Measurements from ENCODE around the gene PITX3. TPM values are rescaled to one million over a fixed set of nuclear protein-coding genes. Genes with fewer than 3 reads are reported as not detected.

The PITX3 gene
- total and polyA plus RNA-seq, 2 experiments from 2014 or later = 0.34 TPM; not detected in 1

DNA sequence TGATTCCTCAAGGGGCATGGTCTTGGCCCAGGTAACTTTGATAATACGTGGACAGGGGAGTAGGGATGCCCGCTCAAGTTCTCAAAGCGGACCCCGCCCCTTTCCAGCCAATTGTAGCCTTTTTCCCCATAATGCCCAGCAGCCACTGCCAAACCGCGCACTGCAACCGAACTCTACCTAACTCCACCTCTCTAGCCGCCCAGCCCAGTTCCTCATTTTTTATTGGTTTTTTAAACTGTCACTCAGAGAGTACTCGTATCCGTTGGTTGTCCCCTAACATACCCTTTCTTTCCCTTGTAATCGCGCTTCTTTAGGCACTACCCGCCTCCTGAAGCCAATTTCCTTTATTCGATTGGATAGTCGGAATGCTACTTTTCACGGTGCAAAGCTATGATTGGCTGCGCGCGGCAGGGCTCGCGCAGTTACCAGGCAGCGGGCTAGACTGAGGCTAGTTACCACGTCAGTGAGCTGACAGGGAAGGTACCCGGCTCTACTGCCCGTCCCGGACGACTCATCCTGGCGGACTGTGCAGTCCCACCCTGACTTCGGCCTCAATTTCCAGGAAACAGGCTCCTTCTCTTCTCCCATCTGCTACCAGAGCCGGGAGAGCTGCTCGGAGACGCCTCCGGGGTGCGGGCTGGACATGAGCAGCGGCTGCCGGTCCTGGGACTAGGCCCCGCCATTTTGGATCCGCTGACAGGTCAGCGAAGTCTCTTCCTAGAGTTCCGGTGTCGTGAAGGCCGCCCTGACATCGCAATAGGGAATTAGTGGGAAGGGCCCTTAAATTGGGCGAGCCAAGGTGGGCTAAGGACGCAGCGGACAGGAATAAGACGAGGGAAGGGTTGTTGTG lies 4.0 kb upstream of the PITX3 start, which contains the start of gene GBF1:
Gene GBF1, plus strand, starts transcription at position 451 of the 850 bp plus-strand sequence. CDS start 13,407 bp downstream, outside the sequence.
- Mint-ChIP-seq H3K36me3 (ENCODE audit: low read depth) (no peaks in the 10 kb centered on the region; the same call in 1 of the 3 replicates), H3K27me3 (ENCODE audit: insufficient read depth, low read depth, poor library complexity) (peaks cover 34% of the 10 kb centered on the region), H3K4me1 (peaks cover 27% of the 10 kb centered on the region), H3K9me3 (no peaks in the 10 kb centered on the region; the same call in 2 of the 3 replicates), H3K4me3 (peak within 1 kb of the TSS; percentile 94), H3K27ac (peak within 1 kb of the TSS; percentile 43; the same call in 1 of the 2 replicates)
- H3K9me2 ChIP-seq (ENCODE audit: insufficient read depth) = no peaks in the 10 kb centered on the region
- no peaks in the 10 kb centered on the region for H3F3A ChIP-seq (replicated peaks; ENCODE audit: low read depth)
- peak within 1 kb of the TSS; percentile 52 for H2AFZ ChIP-seq
- ATAC-seq = peak; percentile 85
- H3K27me3 ChIP-seq (ENCODE audit: insufficient read depth) = peaks cover 38% of the 10 kb centered on the region
- peak; percentile 100 for DNase-seq (ENCODE audit: low spot score)
- H3K4me2 ChIP-seq = peak within 1 kb of the TSS; percentile 100
- no peak for TF ChIP-seq ZNF114 (CRISPR knock-in tag; IDR thresholded peaks at IDR 0.05)
- no peak for TF ChIP-seq JUNB (IDR thresholded peaks at IDR 0.05; ENCODE audit: unreplicated experiment)
- TF ChIP-seq, protein P1, sequence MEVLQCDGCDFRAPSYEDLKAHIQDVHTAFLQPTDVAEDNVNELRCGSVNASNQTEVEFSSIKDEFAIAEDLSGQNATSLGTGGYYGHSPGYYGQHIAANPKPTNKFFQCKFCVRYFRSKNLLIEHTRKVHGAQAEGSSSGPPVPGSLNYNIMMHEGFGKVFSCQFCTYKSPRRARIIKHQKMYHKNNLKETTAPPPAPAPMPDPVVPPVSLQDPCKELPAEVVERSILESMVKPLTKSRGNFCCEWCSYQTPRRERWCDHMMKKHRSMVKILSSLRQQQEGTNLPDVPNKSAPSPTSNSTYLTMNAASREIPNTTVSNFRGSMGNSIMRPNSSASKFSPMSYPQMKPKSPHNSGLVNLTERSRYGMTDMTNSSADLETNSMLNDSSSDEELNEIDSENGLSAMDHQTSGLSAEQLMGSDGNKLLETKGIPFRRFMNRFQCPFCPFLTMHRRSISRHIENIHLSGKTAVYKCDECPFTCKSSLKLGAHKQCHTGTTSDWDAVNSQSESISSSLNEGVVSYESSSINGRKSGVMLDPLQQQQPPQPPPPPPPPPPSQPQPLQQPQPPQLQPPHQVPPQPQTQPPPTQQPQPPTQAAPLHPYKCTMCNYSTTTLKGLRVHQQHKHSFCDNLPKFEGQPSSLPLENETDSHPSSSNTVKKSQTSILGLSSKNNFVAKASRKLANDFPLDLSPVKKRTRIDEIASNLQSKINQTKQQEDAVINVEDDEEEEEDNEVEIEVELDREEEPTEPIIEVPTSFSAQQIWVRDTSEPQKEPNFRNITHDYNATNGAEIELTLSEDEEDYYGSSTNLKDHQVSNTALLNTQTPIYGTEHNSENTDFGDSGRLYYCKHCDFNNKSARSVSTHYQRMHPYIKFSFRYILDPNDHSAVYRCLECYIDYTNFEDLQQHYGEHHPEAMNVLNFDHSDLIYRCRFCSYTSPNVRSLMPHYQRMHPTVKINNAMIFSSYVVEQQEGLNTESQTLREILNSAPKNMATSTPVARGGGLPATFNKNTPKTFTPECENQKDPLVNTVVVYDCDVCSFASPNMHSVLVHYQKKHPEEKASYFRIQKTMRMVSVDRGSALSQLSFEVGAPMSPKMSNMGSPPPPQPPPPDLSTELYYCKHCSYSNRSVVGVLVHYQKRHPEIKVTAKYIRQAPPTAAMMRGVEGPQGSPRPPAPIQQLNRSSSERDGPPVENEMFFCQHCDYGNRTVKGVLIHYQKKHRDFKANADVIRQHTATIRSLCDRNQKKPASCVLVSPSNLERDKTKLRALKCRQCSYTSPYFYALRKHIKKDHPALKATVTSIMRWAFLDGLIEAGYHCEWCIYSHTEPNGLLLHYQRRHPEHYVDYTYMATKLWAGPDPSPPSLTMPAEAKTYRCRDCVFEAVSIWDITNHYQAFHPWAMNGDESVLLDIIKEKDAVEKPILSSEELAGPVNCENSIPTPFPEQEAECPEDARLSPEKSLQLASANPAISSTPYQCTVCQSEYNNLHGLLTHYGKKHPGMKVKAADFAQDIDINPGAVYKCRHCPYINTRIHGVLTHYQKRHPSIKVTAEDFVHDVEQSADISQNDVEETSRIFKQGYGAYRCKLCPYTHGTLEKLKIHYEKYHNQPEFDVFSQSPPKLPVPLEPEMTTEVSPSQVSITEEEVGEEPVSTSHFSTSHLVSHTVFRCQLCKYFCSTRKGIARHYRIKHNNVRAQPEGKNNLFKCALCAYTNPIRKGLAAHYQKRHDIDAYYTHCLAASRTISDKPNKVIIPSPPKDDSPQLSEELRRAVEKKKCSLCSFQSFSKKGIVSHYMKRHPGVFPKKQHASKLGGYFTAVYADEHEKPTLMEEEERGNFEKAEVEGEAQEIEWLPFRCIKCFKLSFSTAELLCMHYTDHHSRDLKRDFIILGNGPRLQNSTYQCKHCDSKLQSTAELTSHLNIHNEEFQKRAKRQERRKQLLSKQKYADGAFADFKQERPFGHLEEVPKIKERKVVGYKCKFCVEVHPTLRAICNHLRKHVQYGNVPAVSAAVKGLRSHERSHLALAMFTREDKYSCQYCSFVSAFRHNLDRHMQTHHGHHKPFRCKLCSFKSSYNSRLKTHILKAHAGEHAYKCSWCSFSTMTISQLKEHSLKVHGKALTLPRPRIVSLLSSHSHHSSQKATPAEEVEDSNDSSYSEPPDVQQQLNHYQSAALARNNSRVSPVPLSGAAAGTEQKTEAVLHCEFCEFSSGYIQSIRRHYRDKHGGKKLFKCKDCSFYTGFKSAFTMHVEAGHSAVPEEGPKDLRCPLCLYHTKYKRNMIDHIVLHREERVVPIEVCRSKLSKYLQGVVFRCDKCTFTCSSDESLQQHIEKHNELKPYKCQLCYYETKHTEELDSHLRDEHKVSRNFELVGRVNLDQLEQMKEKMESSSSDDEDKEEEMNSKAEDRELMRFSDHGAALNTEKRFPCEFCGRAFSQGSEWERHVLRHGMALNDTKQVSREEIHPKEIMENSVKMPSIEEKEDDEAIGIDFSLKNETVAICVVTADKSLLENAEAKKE (CRISPR knock-in tag; IDR thresholded peaks at IDR 0.05) = no peak
- TF ChIP-seq EZH2phosphoT487 (IDR thresholded peaks at IDR 0.05; ENCODE audit: unreplicated experiment) = no peak
- no peak for TF ChIP-seq REST (IDR thresholded peaks at IDR 0.05; ENCODE audit: unreplicated experiment)
- no peak for TF ChIP-seq STAT1 (IDR thresholded peaks at IDR 0.05; ENCODE audit: unreplicated experiment)
- TF ChIP-seq POLR2AphosphoS5 (IDR thresholded peaks at IDR 0.05; ENCODE audit: low read depth) = peak; percentile 66
- peak; percentile 89 for TF ChIP-seq CREB1 (CRISPR knock-in tag; IDR thresholded peaks at IDR 0.05; ENCODE audit: low read depth)
- no peaks in the 10 kb centered on the region for H3K36me3 ChIP-seq (ENCODE audit: insufficient read depth)
- H3K4me3 ChIP-seq = peak within 1 kb of the TSS; percentile 64
- peaks cover 46% of the 10 kb centered on the region for H3K79me2 ChIP-seq (replicated peaks; ENCODE audit: insufficient read depth)
- H4K20me1 ChIP-seq (replicated peaks; ENCODE audit: insufficient read depth) = peaks cover 38% of the 10 kb centered on the region
- H3K27ac ChIP-seq (ENCODE audit: low read depth) = no peak within 1 kb of the TSS
- H3K4me1 ChIP-seq (ENCODE audit: insufficient read depth) = peaks cover 15% of the 10 kb centered on the region
